Panc1 (cell line): ENCODE data around the gene PRPSAP2.

Source experiments
- CTCF ChIP-seq: fragments of 450-650 bp; IDR thresholded peaks from 2 replicates; pipeline ENCODE4 v1.5.1; 2017; ENCODE audit warnings: mild to moderate bottlenecking
- POLR2AphosphoS5 ChIP-seq: IDR thresholded peaks from 2 replicates; pipeline ENCODE4 v1.6.1; 2012; ENCODE audit warnings: mild to moderate bottlenecking, low read depth, low read length, moderate library complexity
- REST ChIP-seq, 2 experiments: IDR thresholded peaks; 2 replicates each; pipeline ENCODE4 v1.6.1; 2011 to 2012; ENCODE audit warnings: low read depth in 2 of 2, control low read depth in 1 of 2, low read length in 1 of 2, mild to moderate bottlenecking in 1 of 2, moderate library complexity in 1 of 2; ENCODE audit not compliant: insufficient read depth in 1 of 2
- TCF7L2 ChIP-seq: IDR thresholded peaks from 2 replicates; pipeline ENCODE4 v1.6.1; 2011; ENCODE audit warnings: mild to moderate bottlenecking, low read depth, low read length, inconsistent platforms

- TF ChIP-seq CTCF: no peak
- TF ChIP-seq TCF7L2: no peak
- TF ChIP-seq POLR2AphosphoS5: no peak
- TF ChIP-seq REST (IDR thresholded peaks at IDR 0.05; ENCODE audit: insufficient read depth in 1 of 2, low read depth in 2 of 2, low read length in 1 of 2): no peak
These were observed 112.9 kb downstream of the PRPSAP2 start for GRCh38 chr17:18970582-18971480.
